T-helper 9 cell (primary cell): Measurements from ENCODE around the gene MBNL2.

Experiments used
- DNase-seq: peaks from one replicate; pipeline ENCODE4 v3.0.0-alpha.2; 2020

The MBNL2 gene

GRCh38 chr13:97275776-97276501, 53.8 kb downstream of the MBNL2 start:
- DNase-seq, result no peak

- DNase-seq, result no peak
Observed at GRCh38 chr13:97276862-97277269, 54.7 kb downstream of the MBNL2 start.

- DNase-seq, result no peak
Observed at GRCh38 chr13:97278435-97279411, 56.6 kb downstream of the MBNL2 start.

GRCh38 chr13:97279913-97280312, 57.8 kb downstream of the MBNL2 start:
- no peak for DNase-seq

- DNase-seq, result no peak
Observed at GRCh38 chr13:97280478-97280877, 58.3 kb downstream of the MBNL2 start.

- DNase-seq, result no peak
Observed at GRCh38 chr13:97281028-97281427, 58.9 kb downstream of the MBNL2 start.

- no peak for DNase-seq
Observed at GRCh38 chr13:97282705-97283104, 60.6 kb downstream of the MBNL2 start.

- DNase-seq, result no peak
Observed at GRCh38 chr13:97283888-97284287, 61.8 kb downstream of the MBNL2 start.

- DNase-seq, result no peak
Observed at GRCh38 chr13:97284558-97284957, 62.4 kb downstream of the MBNL2 start.

- DNase-seq, result no peak
Observed at GRCh38 chr13:97285221-97285955, 63.3 kb downstream of the MBNL2 start.

GRCh38 chr13:97286317-97287046, 64.3 kb downstream of the MBNL2 start:
- no peak for DNase-seq

GRCh38 chr13:97287047-97287383, 64.9 kb downstream of the MBNL2 start:
- no peak for DNase-seq

- no peak for DNase-seq
Observed at GRCh38 chr13:97288486-97288900, 66.4 kb downstream of the MBNL2 start.

GRCh38 chr13:97289514-97290298, 67.6 kb downstream of the MBNL2 start:
- DNase-seq, result no peak

- no peak for DNase-seq
Observed at GRCh38 chr13:97295283-97296182, 73.4 kb downstream of the MBNL2 start.

GRCh38 chr13:97296740-97297139, 74.6 kb downstream of the MBNL2 start:
- no peak for DNase-seq

- DNase-seq, result no peak
Observed at GRCh38 chr13:97298816-97299215, 76.7 kb downstream of the MBNL2 start.

- DNase-seq, result no peak
Observed at GRCh38 chr13:97300871-97301270, 78.7 kb downstream of the MBNL2 start.

- no peak for DNase-seq
Observed at GRCh38 chr13:97301382-97302095, 79.4 kb downstream of the MBNL2 start.

GRCh38 chr13:97302611-97303010, 80.5 kb downstream of the MBNL2 start:
- no peak for DNase-seq
